NCI-H460 (cell line): Measurements from ENCODE around the gene VGLL3. TPM values are rescaled to one million over a fixed set of nuclear protein-coding genes. Genes with fewer than 3 reads are reported as not detected.

Experiments
- total RNA-seq: library from RNA; depleted of rRNA; stranded (reverse); fragments of >200 nt; shearing (Covaris generic); gene quantifications from 2 replicates; pipeline ENCODE4 v1.2.3, GENCODE V29; 2014; rRNA removed

VGLL3 gene
- total RNA-seq, 1 experiment from 2014 or later, result 0.02 TPM

Other genes starting within 250 kb of the VGLL3 start
- gene CHMP2B, start 236.2 kb upstream of the VGLL3 start, total RNA-seq, result 19.7 and 21.7 TPM in 2 replicates